ENCODE measurements around the gene EHMT1.

EHMT1 gene

GRCh38 chr9:137674976-137675320 lies 56.1 kb downstream of the EHMT1 start:
- FAIRE-seq, result no peak

GRCh38 chr9:137676998-137677397 lies 58.2 kb downstream of the EHMT1 start:
- no peak for FAIRE-seq

GRCh38 chr9:137678202-137678601 lies 59.4 kb downstream of the EHMT1 start:
- FAIRE-seq, result no peak

GRCh38 chr9:137679249-137679648 lies 60.4 kb downstream of the EHMT1 start:
- FAIRE-seq, result no peak

- FAIRE-seq, result no peak
Observed at GRCh38 chr9:137679695-137680305, 61.0 kb downstream of the EHMT1 start.

GRCh38 chr9:137680444-137681358 lies 61.9 kb downstream of the EHMT1 start:
- FAIRE-seq, result no peak

- no peak for FAIRE-seq
Observed at GRCh38 chr9:137682428-137683105, 63.8 kb downstream of the EHMT1 start.

GRCh38 chr9:137683262-137683864 lies 64.6 kb downstream of the EHMT1 start:
- FAIRE-seq, result no peak

GRCh38 chr9:137685035-137685740 lies 66.4 kb downstream of the EHMT1 start:
- no peak for FAIRE-seq

- FAIRE-seq, result no peak
Observed at GRCh38 chr9:137685741-137686420, 67.1 kb downstream of the EHMT1 start.

GRCh38 chr9:137688261-137688660 lies 69.5 kb downstream of the EHMT1 start:
- FAIRE-seq, result no peak

- no peak for FAIRE-seq
Observed at GRCh38 chr9:137688725-137689124, 69.9 kb downstream of the EHMT1 start.

GRCh38 chr9:137689745-137690529 lies 71.1 kb downstream of the EHMT1 start:
- FAIRE-seq, result no peak

- no peak for FAIRE-seq
Observed at GRCh38 chr9:137690930-137691645, 72.3 kb downstream of the EHMT1 start.

- FAIRE-seq, result no peak
Observed at GRCh38 chr9:137691646-137692351, 73.0 kb downstream of the EHMT1 start.

GRCh38 chr9:137694236-137694959 lies 75.6 kb downstream of the EHMT1 start:
- FAIRE-seq, result no peak

- FAIRE-seq, result no peak
Observed at GRCh38 chr9:137694962-137695875, 76.4 kb downstream of the EHMT1 start.
